SU-DHL-6 (cell line): ENCODE results near the gene MAP2K5.
A peak's percentile ranks its signal among the peaks of the same experiment; 100 is the strongest.

Source experiments
- H2AFZ ChIP-seq: fragments of 200-600 bp; sonication (generic); 2 replicates; pipeline ENCODE4 v1.6.1; 2014; ENCODE audit warnings: low read depth, mild to moderate bottlenecking, moderate library complexity, mixed read lengths, antibody characterized with exemption, low read length; ENCODE audit not compliant: severe bottlenecking
- H3F3A ChIP-seq: fragments of 200-600 bp; shearing (Covaris generic); 2 replicates; pipeline ENCODE4 v1.6.0; 2016; ENCODE audit warnings: antibody characterized with exemption, mild to moderate bottlenecking; ENCODE audit not compliant: insufficient read depth
- H3K27ac ChIP-seq: fragments of 200-600 bp; sonication (generic); 2 replicates; pipeline ENCODE4 v1.5.1; 2016; ENCODE audit warnings: low read depth, mild to moderate bottlenecking, low read length, moderate library complexity, mixed read lengths
- H3K27me3 ChIP-seq: fragments of 200-600 bp; sonication (generic), shearing (Covaris generic); 2 replicates; pipeline ENCODE4 v1.6.0; 2014; ENCODE audit warnings: mild to moderate bottlenecking, low read length
- H3K36me3 ChIP-seq: fragments of 200-600 bp; sonication (generic); 2 replicates; pipeline ENCODE4 v1.6.1; 2014; ENCODE audit warnings: mild to moderate bottlenecking, low read length, mixed read lengths
- H3K4me2 ChIP-seq: fragments of 300-600, 200-600 bp; shearing (Covaris generic), sonication (generic); 2 replicates; pipeline ENCODE4 v1.6.0; 2014; ENCODE audit warnings: low read length, low read depth, mild to moderate bottlenecking; ENCODE audit not compliant: poor library complexity, severe bottlenecking
- H3K4me3 ChIP-seq: fragments of 200-600 bp; sonication (generic); 2 replicates; pipeline ENCODE4 v1.5.1; 2014; ENCODE audit warnings: antibody characterized with exemption, low read length, mild to moderate bottlenecking, mixed read lengths; ENCODE audit not compliant: insufficient read depth, poor library complexity, severe bottlenecking
- H3K79me2 ChIP-seq: fragments of 200-600 bp; sonication (generic); 2 replicates; pipeline ENCODE4 v1.6.1; 2014; ENCODE audit warnings: mild to moderate bottlenecking, low read length, moderate library complexity; ENCODE audit not compliant: insufficient read depth
- H3K9ac ChIP-seq: fragments of 200-600 bp; sonication (generic); 2 replicates; pipeline ENCODE4 v1.7.0; 2014; ENCODE audit warnings: mild to moderate bottlenecking, low read length
- H3K9me2 ChIP-seq: fragments of 200-600 bp; sonication (generic); replicated peaks from 2 replicates; pipeline ENCODE4 v1.6.1; 2014; ENCODE audit warnings: low read length; ENCODE audit not compliant: insufficient read depth
- H3K9me3 ChIP-seq: fragments of 200-600 bp; sonication (generic); 2 replicates; pipeline ENCODE4 v1.6.1; 2014; ENCODE audit warnings: low read length, mixed read lengths; ENCODE audit not compliant: insufficient read depth
- H4K20me1 ChIP-seq: fragments of 200-600 bp; sonication (generic); 2 replicates; pipeline ENCODE4 v1.6.1; 2014; ENCODE audit warnings: low read depth, mild to moderate bottlenecking, antibody characterized with exemption, low read length, moderate library complexity, mixed read lengths
- EZH2phosphoT487 ChIP-seq: fragments of 200-600 bp; sonication (generic), shearing (Covaris generic); conservative IDR thresholded peaks from 2 replicates; pipeline ENCODE4 v1.6.1; 2018; ENCODE audit warnings: mild to moderate bottlenecking, antibody characterized with exemption, low read length, moderate library complexity, mixed read lengths
- TF ChIP-seq, protein P1 (sequence below): fragments of 200-600 bp; sonication (generic); IDR thresholded peaks from one replicate; pipeline ENCODE4 v1.5.1; 2017; ENCODE audit warnings: antibody characterized with exemption, mild to moderate bottlenecking, low read length, moderate library complexity; ENCODE audit not compliant: insufficient read depth, poor library complexity, severe bottlenecking

MAP2K5 gene

DNA sequence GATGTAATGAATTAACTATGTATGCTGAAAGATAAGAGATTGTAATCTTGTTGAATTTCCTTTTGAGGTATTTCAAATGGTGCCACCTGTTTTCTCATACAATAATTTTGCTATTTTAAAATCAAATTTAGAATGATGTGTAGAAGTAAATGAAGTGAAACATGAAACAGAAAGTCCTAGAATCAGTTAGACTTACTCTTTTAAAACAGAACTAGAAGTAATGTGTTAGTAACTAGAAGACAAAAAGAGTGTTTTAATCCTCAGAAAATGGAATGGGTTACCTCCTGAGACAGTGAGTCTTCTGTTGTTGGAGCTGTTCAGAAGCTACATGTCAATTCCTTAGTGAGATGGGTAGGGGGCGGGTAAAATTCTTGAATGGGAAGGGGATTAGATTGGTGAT lies 8.1 kb upstream of the MAP2K5 start:
- Histone ChIP-seq H2AFZ (no peak overlapping the region), H3K9me2 (no peaks in the 10 kb centered on the region), H3K36me3 (no peaks in the 10 kb centered on the region), H3K27ac (no peak overlapping the region), H3K9ac (no peak overlapping the region), H3K79me2 (no peaks in the 10 kb centered on the region), H3K27me3 (no peaks in the 10 kb centered on the region), H4K20me1 (no peaks in the 10 kb centered on the region), H3K4me3 (no peak overlapping the region), H3K9me3 (no peaks in the 10 kb centered on the region), H3F3A (no peaks in the 10 kb centered on the region), H3K4me2 (no peak overlapping the region)
- TF ChIP-seq, protein P1, sequence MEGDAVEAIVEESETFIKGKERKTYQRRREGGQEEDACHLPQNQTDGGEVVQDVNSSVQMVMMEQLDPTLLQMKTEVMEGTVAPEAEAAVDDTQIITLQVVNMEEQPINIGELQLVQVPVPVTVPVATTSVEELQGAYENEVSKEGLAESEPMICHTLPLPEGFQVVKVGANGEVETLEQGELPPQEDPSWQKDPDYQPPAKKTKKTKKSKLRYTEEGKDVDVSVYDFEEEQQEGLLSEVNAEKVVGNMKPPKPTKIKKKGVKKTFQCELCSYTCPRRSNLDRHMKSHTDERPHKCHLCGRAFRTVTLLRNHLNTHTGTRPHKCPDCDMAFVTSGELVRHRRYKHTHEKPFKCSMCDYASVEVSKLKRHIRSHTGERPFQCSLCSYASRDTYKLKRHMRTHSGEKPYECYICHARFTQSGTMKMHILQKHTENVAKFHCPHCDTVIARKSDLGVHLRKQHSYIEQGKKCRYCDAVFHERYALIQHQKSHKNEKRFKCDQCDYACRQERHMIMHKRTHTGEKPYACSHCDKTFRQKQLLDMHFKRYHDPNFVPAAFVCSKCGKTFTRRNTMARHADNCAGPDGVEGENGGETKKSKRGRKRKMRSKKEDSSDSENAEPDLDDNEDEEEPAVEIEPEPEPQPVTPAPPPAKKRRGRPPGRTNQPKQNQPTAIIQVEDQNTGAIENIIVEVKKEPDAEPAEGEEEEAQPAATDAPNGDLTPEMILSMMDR, result no peak
- no peak for TF ChIP-seq EZH2phosphoT487

GRCh38 chr15:67537771-67538170 lies 4.7 kb upstream of the MAP2K5 start:
- Histone ChIP-seq H4K20me1 (no peaks in the 10 kb centered on the region), H3K9ac (no peak overlapping the region), H3K27me3 (no peaks in the 10 kb centered on the region), H3K9me3 (no peaks in the 10 kb centered on the region), H3K4me2 (no peak overlapping the region), H2AFZ (no peak overlapping the region), H3F3A (peaks cover 8% of the 10 kb centered on the region; the same call in 1 of the 2 replicates), H3K4me3 (no peak overlapping the region), H3K36me3 (no peaks in the 10 kb centered on the region), H3K79me2 (no peaks in the 10 kb centered on the region), H3K27ac (no peak overlapping the region), H3K9me2 (no peaks in the 10 kb centered on the region)
- no peak for TF ChIP-seq EZH2phosphoT487
- TF ChIP-seq, protein P1, result no peak

- TF ChIP-seq, protein P1, result no peak
- TF ChIP-seq EZH2phosphoT487, result no peak
- Histone ChIP-seq H3K9me2 (no peaks in the 10 kb centered on the region), H3K36me3 (no peaks in the 10 kb centered on the region), H3K4me3 (peak overlapping the region; percentile 90), H2AFZ (peak overlapping the region; percentile 83), H4K20me1 (no peaks in the 10 kb centered on the region), H3K9ac (peak overlapping the region; percentile 83), H3K27me3 (no peaks in the 10 kb centered on the region), H3K27ac (peak overlapping the region; percentile 78; the same call in 1 of the 2 replicates), H3K4me2 (peak overlapping the region; percentile 61), H3F3A (peaks cover 25% of the 10 kb centered on the region), H3K79me2 (no peaks in the 10 kb centered on the region), H3K9me3 (no peaks in the 10 kb centered on the region)
These were observed 830 bp downstream of the MAP2K5 start for GRCh38 chr15:67543348-67543718.

- no peaks in the 10 kb centered on the region for H3K9me2 ChIP-seq
- TF ChIP-seq, protein P1, result no peak
- no peak for TF ChIP-seq EZH2phosphoT487
- H3F3A ChIP-seq, result peaks cover 25% of the 10 kb centered on the region
- no peak overlapping the region for H2AFZ ChIP-seq
- H3K27me3 ChIP-seq, result no peaks in the 10 kb centered on the region
- H3K36me3 ChIP-seq, result no peaks in the 10 kb centered on the region
- no peak overlapping the region for H3K9ac ChIP-seq
- no peaks in the 10 kb centered on the region for H4K20me1 ChIP-seq
- H3K27ac ChIP-seq, result no peak overlapping the region
- no peaks in the 10 kb centered on the region for H3K79me2 ChIP-seq
- no peak overlapping the region for H3K4me3 ChIP-seq
- H3K9me3 ChIP-seq, result no peaks in the 10 kb centered on the region
- H3K4me2 ChIP-seq, result no peak overlapping the region
These were observed 2.0 kb downstream of the MAP2K5 start for GRCh38 chr15:67544475-67544874.
